ENCODE measurements around the gene ELOB.

The ELOB gene

GRCh38 chr16:2795395-2796143 lies 18.5 kb upstream of the ELOB start:
- Histone ChIP-seq H3K79me2 (no peaks in the 10 kb centered on the region), H3K9me3 (ENCODE audit: control insufficient read depth, low read length) (no peaks in the 10 kb centered on the region), H3K4me1 (no peaks in the 10 kb centered on the region), H3K9ac (no peak overlapping the region), H2AFZ (no peak overlapping the region), H3K27me3 (ENCODE audit: control insufficient read depth, insufficient read depth, low read length) (no peaks in the 10 kb centered on the region), H3K4me3 (ENCODE audit: low read depth, low read length) (no peak overlapping the region), H3K4me2 (ENCODE audit: low read length) (no peak overlapping the region), H3K36me3 (ENCODE audit: control insufficient read depth, insufficient read depth, low read length) (no peaks in the 10 kb centered on the region), H3K27ac (no peak overlapping the region)
- no peak for TF ChIP-seq CTCF (IDR thresholded peaks at IDR 0.05)

GRCh38 chr16:2792940-2793339 lies 15.9 kb upstream of the ELOB start:
- Histone ChIP-seq H3K27ac (no peak overlapping the region), H3K9ac (no peak overlapping the region), H3K4me2 (ENCODE audit: low read length) (no peak overlapping the region), H3K27me3 (ENCODE audit: control insufficient read depth, insufficient read depth, low read length) (no peaks in the 10 kb centered on the region), H3K4me3 (ENCODE audit: low read depth, low read length) (no peak overlapping the region), H3K9me3 (ENCODE audit: control insufficient read depth, low read length) (no peaks in the 10 kb centered on the region), H3K79me2 (no peaks in the 10 kb centered on the region), H3K4me1 (peaks cover 2% of the 10 kb centered on the region), H2AFZ (no peak overlapping the region), H3K36me3 (ENCODE audit: control insufficient read depth, insufficient read depth, low read length) (no peaks in the 10 kb centered on the region)
- no peak for TF ChIP-seq CTCF (IDR thresholded peaks at IDR 0.05)

GRCh38 chr16:2791174-2791573 lies 14.1 kb upstream of the ELOB start:
- Histone ChIP-seq H3K4me2 (ENCODE audit: low read length) (no peak overlapping the region), H3K4me1 (peaks cover 6% of the 10 kb centered on the region), H3K27me3 (ENCODE audit: control insufficient read depth, insufficient read depth, low read length) (no peaks in the 10 kb centered on the region), H3K27ac (no peak overlapping the region), H3K9ac (no peak overlapping the region), H3K79me2 (no peaks in the 10 kb centered on the region), H3K9me3 (ENCODE audit: control insufficient read depth, low read length) (no peaks in the 10 kb centered on the region), H3K4me3 (ENCODE audit: low read depth, low read length) (no peak overlapping the region), H3K36me3 (ENCODE audit: control insufficient read depth, insufficient read depth, low read length) (no peaks in the 10 kb centered on the region), H2AFZ (no peak overlapping the region)
- TF ChIP-seq CTCF (IDR thresholded peaks at IDR 0.05): no peak

GRCh38 chr16:2790631-2791030 lies 13.6 kb upstream of the ELOB start:
- H3K4me1 ChIP-seq: peaks cover 11% of the 10 kb centered on the region
- no peak for TF ChIP-seq CTCF (IDR thresholded peaks at IDR 0.05)

GRCh38 chr16:2787961-2788360 lies 10.9 kb upstream of the ELOB start:
- H3K27me3 ChIP-seq (ENCODE audit: control insufficient read depth, insufficient read depth, low read length): peaks cover 3% of the 10 kb centered on the region
- H3K9ac ChIP-seq: no peak overlapping the region
- H3K4me2 ChIP-seq (ENCODE audit: low read length): no peak overlapping the region
- no peak overlapping the region for H3K27ac ChIP-seq
- H3K79me2 ChIP-seq: no peaks in the 10 kb centered on the region
- TF ChIP-seq CTCF (IDR thresholded peaks at IDR 0.05): no peak
- H3K36me3 ChIP-seq (ENCODE audit: control insufficient read depth, insufficient read depth, low read length): no peaks in the 10 kb centered on the region
- no peak overlapping the region for H2AFZ ChIP-seq
- H3K4me3 ChIP-seq (ENCODE audit: low read depth, low read length): no peak overlapping the region
- H3K9me3 ChIP-seq (ENCODE audit: control insufficient read depth, low read length): no peaks in the 10 kb centered on the region
- H3K4me1 ChIP-seq: peaks cover 12% of the 10 kb centered on the region

More at GRCh38 chr16:2790631-2791030, 13.6 kb upstream of the ELOB start:
- H3K9ac ChIP-seq: no peak overlapping the region
- H3K27ac ChIP-seq: no peak overlapping the region
- H2AFZ ChIP-seq: no peak overlapping the region
- no peak overlapping the region for H3K4me3 ChIP-seq (ENCODE audit: low read depth, low read length)
- no peak overlapping the region for H3K4me2 ChIP-seq (ENCODE audit: low read length)
- no peaks in the 10 kb centered on the region for H3K36me3 ChIP-seq (ENCODE audit: control insufficient read depth, insufficient read depth, low read length)
- no peaks in the 10 kb centered on the region for H3K79me2 ChIP-seq
- no peaks in the 10 kb centered on the region for H3K27me3 ChIP-seq (ENCODE audit: control insufficient read depth, insufficient read depth, low read length)
- no peaks in the 10 kb centered on the region for H3K9me3 ChIP-seq (ENCODE audit: control insufficient read depth, low read length)

Measured in parathyroid adenoma (tissue), 2 donors.